Measurements from ENCODE around the gene CHM. TPM values are rescaled to one million over a fixed set of nuclear protein-coding genes. Genes with fewer than 3 reads are reported as not detected.

CHM gene
- total and polyA plus RNA-seq, 10 of the 15 experiments (the other 5 are each of a cell fraction or from before 2014, with no cell fraction given): 4.8 to 19.0 (median 8.0) TPM

DNA sequence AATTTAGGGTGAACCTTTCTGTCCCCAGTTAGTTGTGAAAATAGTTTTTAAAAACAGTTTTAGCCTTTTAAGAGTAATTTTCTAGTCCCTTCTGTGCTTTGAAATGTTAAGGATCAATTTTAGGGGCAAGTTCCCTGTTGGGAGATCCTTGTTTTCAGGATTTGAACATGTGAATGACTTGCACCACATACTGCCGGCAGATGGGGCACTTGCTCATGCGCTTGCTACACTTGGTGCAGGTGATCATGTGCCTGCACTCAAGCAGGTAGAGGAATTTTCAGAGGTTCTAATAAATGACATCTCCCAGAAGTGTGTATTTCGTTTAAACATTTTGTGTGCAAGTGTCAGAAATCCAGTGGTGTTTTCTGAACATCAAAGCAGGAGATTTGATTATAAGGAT is 195.9 kb downstream of the CHM start:
- Histone ChIP-seq H3K9ac (ENCODE audit: control insufficient read depth, insufficient read depth, low read length) (no peak overlapping the region), H3K4me1 (ENCODE audit: control insufficient read depth, insufficient read depth, low read length) (no peaks in the 10 kb centered on the region), H3K9me3 (replicated peaks; ENCODE audit: control insufficient read depth, insufficient read depth, low read length) (no peaks in the 10 kb centered on the region), H2AFZ (ENCODE audit: control insufficient read depth, low read depth, low read length) (no peak overlapping the region), H3K4me2 (ENCODE audit: control insufficient read depth, insufficient read depth) (no peak overlapping the region), H3K27me3 (replicated peaks in 1 of 2; ENCODE audit: control insufficient read depth in 2 of 2, insufficient read depth in 2 of 2, low read length in 1 of 2) (no peaks in the 10 kb centered on the region), H3K4me3 (no peak overlapping the region), H3K27ac (ENCODE audit: control insufficient read depth, insufficient read depth) (no peak overlapping the region), H4K20me1 (ENCODE audit: control insufficient read depth, insufficient read depth) (no peaks in the 10 kb centered on the region), H3K79me2 (ENCODE audit: control insufficient read depth, insufficient read depth, low read length) (no peaks in the 10 kb centered on the region), H3K36me3 (ENCODE audit: control insufficient read depth in 2 of 2, insufficient read depth in 2 of 2, low read length in 1 of 2) (no peaks in the 10 kb centered on the region)
- no peak for FAIRE-seq
- no peak for DNase-seq (ENCODE audit: low read depth, low spot score)
- WGBS (ENCODE audit: insufficient coverage, insufficient replicate concordance, low lambda C conversion rate, missing lambda C conversion rate): 41% methylated on average over 3 of the region's 3 CpGs
- intact Hi-C loops (cut with micrococcal nuclease; ENCODE audit: unreplicated experiment) (loop anchor here (1.0 to 10.0 kb wide), 2 partner anchors 213 to 320 kb away; no protein-coding TSS in a partner anchor), in situ Hi-C loops (cut with MboI) (no loop called here)
- ChIA-PET SMC1A (ENCODE audit: uncharacterized antibody, unreplicated experiment) (interaction anchor here (1.0 to 1.8 kb wide), 2 partner anchors 10 to 320 kb away, joined by 3 to 6 read pairs; no protein-coding TSS in a partner anchor), CTCF (no interaction called here), POLR2A (no interaction called here), RAD21 (ENCODE audit: unreplicated experiment) (no interaction called here)
- ATAC-seq: peak; percentile 70
- no TSS peak for BruUV-seq (replicated peaks)
- TF ChIP-seq RB1 (IDR thresholded peaks at IDR 0.05; ENCODE audit: borderline replicate concordance) (no peak), KLF5 (IDR thresholded peaks at IDR 0.05; ENCODE audit: partially characterized antibody) (no peak), RCOR1 (conservative IDR thresholded peaks at IDR 0.05; ENCODE audit: low read depth, low read length) (no peak), RAD21 (IDR thresholded peaks at IDR 0.05; ENCODE audit: insufficient read depth, low read depth, low read length) (peak; percentile 66), SMC3 (IDR thresholded peaks at IDR 0.05; ENCODE audit: borderline replicate concordance, low read length) (peak; percentile 46; the same call in 1 of the 2 replicates), CBX5 (IDR thresholded peaks at IDR 0.05; ENCODE audit: low read depth) (no peak), RBBP5 (conservative IDR thresholded peaks at IDR 0.05) (no peak)
- TF ChIP-seq, protein P1, sequence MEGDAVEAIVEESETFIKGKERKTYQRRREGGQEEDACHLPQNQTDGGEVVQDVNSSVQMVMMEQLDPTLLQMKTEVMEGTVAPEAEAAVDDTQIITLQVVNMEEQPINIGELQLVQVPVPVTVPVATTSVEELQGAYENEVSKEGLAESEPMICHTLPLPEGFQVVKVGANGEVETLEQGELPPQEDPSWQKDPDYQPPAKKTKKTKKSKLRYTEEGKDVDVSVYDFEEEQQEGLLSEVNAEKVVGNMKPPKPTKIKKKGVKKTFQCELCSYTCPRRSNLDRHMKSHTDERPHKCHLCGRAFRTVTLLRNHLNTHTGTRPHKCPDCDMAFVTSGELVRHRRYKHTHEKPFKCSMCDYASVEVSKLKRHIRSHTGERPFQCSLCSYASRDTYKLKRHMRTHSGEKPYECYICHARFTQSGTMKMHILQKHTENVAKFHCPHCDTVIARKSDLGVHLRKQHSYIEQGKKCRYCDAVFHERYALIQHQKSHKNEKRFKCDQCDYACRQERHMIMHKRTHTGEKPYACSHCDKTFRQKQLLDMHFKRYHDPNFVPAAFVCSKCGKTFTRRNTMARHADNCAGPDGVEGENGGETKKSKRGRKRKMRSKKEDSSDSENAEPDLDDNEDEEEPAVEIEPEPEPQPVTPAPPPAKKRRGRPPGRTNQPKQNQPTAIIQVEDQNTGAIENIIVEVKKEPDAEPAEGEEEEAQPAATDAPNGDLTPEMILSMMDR (IDR thresholded peaks at IDR 0.05 in 2 of 3, conservative IDR thresholded peaks at IDR 0.05 in 1 of 3; ENCODE audit: control insufficient read depth in 2 of 3, extremely low read depth in 1 of 3, insufficient read depth in 1 of 3, low read depth in 3 of 3, low read length in 3 of 3): peak; percentile 33 to 45 (median 42); a peak in 5 of 6 replicates
